A172 (cell line): ENCODE measurements around the gene MLEC. TPM values are rescaled to one million over a fixed set of nuclear protein-coding genes. Genes with fewer than 3 reads are reported as not detected.
"Not testable (repeated sequence)": the region's sequence is repeated elsewhere in the genome, so short reads cannot be mapped to it uniquely, and the experiment has no call there.

Experiments
- DNase-seq: peaks from one replicate; pipeline ENCODE4 v3.0.0-alpha.2; 2015; ENCODE audit warnings: low spot score
- total RNA-seq: library from RNA; depleted of rRNA; stranded (reverse); fragments of >200 nt; shearing (Covaris generic); gene quantifications from 2 replicates; pipeline ENCODE4 v1.2.3, GENCODE V29; 2014

The MLEC gene
- total RNA-seq, 1 experiment from 2014 or later, result 120 TPM

DNA sequence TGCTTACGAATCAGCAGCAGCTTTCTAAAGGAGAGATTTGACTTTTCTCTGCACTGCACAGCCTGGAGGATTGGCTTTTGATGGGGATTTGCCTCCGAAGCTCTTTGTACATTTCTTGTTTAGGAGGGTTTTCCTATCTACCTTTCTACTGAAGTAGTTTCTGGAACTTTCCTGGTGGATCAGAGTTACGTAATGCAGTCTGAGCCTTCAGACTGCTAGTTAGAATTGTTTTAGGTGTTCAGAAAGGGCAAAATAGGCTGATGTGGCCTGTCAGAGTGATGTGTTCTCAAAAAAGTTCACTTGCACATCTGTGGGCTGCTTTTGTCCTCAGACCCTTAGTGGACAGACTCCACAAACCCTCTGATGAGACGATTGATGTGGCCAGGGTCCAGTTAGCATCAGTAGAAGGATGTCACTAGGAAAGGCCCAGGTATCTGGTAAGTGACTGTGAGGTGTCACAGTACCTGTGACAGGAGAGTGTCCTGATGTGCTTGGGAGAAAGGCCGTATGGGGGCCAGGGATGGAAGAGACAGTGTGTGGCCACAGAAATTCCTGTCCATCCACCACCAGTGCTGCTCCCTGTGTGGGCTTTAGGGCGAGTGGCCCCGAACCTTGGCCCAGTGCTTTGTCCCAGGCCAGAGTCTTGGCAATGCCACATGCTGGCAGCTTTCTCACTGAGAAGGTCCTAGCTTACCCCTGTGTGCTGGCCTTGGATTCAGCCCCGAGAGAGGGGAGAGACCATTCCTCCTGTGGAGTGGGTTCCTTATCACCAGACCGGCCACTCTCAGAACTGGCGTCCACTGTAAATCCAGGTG is 34.2 kb downstream of the MLEC start:
- no peak for DNase-seq

DNA sequence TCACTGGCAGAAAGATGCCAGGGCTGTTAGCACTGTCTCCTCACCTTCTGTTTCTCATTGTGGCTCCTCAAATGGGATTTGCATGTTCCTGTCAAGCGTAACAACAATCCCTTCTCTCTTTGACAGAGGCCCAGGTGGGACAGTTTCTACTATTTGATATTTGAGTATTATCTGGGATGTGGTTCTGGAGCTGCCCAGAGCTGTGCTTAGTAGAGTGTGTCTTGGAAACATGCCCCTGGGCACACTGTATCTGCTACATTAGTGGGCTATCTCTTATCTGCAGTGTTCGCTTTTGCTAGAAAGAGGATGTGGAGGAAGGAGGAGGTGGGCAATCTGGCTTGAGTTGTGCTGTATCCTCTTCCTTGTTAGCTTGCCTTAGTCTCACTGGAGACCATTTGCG is 34.9 kb downstream of the MLEC start:
- no peak for DNase-seq

GRCh38 chr12:120722784-120723183 is 35.8 kb downstream of the MLEC start:
- DNase-seq, result no peak

DNA sequence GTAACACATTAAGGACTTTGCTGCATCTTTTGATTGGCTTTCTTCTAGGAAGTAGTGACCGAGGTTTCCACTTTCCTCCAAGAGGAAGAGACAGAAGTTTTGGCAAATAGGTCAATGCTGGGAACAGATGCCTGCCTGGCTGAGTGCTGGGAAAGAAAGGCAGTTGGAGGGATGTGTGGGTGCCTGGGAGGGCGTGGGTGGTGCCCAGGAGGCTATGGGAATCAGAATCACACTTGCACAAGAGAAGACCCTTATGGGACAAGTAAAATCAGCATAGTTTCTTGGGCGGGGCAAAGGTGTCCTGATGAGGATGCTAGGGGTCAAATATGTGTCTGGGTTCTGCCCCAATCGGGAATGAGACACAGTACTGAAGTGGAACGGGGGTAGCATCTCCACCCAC is 37.8 kb downstream of the MLEC start:
- no peak for DNase-seq

DNA sequence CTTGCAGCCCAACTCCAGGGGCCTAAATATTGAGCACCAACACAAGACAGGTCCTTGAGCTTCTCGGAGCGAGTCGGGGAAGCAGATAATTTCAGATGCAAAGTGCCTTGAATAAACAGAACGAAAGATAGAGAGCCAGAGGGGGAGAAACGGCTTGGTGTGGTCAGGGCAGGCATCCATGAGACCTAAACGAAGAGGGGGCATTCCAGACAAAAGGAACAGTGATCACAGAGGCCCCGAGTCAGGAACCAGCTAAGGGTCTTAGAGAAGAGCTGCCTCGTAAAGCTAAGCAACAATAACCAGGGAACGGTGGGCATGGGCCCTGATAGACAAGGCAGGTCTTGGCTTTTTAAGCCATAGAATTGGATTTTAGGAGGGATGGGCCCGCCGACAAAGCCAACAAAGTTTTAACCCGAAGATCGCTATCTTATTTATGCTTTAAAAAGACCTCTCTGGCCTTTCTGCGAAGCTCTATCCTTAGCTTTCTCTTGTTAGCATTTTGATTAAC is 38.3 kb downstream of the MLEC start:
- no peak for DNase-seq

- DNase-seq, result no peak
These were observed 38.9 kb downstream of the MLEC start, which contains the start of gene ACADS for GRCh38 chr12:120725659-120726509. Gene ACADS (plus strand): TSS chr12:120725826. CDS start chr12:120725886, 60 bp downstream.

DNA sequence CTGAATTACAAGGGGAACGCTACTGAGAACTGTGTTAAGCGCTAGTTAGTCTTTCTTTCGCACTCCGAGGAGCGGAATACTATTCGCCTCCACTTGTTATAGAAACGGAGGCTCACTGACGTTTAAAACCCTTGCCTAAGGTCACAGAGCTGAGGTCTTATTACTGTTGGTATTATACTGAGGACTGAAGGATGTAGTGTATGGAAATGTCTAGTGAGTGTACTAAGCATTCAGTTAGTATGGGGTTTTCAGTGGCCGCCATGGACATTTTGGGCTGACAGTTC is 39.5 kb downstream of the MLEC start:
- no peak for DNase-seq

GRCh38 chr12:120726961-120727360 is 40.0 kb downstream of the MLEC start:
- no peak for DNase-seq

DNA sequence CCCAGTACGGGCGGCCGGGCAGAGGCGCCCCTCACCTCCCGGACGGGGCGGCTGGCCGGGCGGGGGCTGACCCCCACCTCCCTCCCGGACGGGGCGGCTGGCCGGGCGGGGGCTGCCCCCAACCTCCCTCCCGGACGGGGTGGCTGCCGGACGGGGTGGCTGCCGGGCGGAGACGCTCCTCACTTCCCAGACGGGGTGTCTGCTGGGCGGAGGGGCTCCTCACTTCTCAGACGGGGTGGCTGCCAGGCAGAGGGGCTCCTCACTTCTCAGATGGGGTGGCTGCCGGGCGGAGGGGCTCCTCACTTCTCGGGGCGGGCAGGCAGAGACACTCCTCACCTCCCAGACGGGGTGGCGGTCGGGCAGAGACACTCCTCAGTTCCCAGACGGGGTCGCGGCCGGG is 45.2 kb downstream of the MLEC start:
- DNase-seq, result not testable (repeated sequence)

- DNase-seq, result no peak
These were observed 46.6 kb downstream of the MLEC start for GRCh38 chr12:120733574-120733973.

- no peak for DNase-seq
These were observed 47.3 kb downstream of the MLEC start for GRCh38 chr12:120734210-120734609.

- DNase-seq, result peak; percentile 32
These were observed 48.2 kb downstream of the MLEC start for GRCh38 chr12:120735181-120735580.

DNA sequence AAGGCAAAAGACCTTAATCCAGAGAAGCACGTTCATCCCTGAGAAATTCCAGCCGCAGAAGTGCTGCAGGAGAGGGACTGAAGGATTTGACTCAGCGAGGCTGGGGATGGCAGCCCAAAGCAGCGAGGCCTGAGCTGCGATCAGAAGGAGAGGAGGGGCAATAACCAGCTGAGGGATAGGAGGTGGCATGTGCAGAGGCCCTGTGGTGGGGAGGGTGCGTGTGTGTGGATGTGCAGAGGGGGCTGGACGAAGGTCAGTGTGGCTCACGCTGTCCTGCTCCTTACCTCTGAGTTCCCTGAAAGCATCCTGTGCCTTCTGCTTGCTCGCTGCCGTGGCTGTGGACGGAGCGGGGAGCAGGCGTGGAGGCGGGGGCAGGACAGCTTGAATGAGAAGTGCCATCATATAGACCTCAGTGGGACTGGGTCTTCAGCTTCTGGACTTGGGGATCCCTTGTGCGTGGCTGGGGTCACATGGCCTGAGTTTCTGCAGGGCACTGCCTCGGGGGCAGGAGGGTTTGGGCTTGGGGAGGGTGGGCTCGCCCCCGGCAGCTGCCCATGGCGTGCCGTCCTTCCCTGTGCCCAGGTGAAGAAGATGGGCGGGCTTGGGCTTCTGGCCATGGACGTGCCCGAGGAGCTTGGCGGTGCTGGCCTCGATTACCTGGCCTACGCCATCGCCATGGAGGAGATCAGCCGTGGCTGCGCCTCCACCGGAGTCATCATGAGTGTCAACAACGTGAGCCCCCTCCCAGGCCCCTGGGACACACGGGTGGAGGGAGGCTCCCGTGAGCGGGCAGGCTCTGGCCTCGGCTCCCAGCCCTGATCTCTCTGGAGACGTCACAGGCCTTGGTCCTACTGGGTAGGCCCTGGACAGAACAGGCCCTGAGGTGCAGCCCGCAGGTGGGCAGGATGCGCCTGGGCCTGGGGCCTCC is 49.7 kb downstream of the MLEC start:
- DNase-seq, result no peak

DNA sequence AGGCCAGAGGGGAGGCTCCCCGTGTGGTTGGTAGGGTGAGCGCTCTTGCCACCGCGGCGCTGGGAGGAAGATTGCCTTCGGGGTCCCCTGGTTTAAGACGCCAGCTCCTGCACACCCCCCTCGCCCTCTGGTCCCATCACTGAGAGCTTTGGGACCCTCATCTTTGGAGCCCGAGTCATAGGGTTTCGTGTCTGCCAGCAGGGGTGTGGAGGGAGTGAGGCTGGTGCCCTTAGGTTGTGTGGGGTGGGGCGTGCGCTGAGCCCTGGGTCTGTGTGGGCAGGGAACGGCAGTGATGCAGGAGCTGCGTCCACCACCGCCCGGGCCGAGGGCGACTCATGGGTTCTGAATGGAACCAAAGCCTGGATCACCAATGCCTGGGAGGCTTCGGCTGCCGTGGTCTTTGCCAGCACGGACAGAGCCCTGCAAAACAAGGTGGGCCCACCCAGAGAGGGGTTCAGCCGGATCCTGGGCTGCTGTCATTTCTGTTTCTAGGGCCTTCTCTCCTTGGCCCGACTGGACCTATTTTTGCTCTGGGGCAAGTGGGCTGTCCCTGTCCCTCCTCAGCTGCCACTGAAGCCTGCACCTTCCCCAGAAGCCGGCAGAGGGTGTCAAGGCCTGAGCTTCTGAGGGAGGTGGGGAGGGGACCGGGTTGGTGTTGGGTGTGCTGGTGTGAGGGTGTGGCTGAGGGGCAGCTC is 50.8 kb downstream of the MLEC start:
- no peak for DNase-seq

- DNase-seq, result no peak
These were observed 51.5 kb downstream of the MLEC start for GRCh38 chr12:120738252-120739030.

DNA sequence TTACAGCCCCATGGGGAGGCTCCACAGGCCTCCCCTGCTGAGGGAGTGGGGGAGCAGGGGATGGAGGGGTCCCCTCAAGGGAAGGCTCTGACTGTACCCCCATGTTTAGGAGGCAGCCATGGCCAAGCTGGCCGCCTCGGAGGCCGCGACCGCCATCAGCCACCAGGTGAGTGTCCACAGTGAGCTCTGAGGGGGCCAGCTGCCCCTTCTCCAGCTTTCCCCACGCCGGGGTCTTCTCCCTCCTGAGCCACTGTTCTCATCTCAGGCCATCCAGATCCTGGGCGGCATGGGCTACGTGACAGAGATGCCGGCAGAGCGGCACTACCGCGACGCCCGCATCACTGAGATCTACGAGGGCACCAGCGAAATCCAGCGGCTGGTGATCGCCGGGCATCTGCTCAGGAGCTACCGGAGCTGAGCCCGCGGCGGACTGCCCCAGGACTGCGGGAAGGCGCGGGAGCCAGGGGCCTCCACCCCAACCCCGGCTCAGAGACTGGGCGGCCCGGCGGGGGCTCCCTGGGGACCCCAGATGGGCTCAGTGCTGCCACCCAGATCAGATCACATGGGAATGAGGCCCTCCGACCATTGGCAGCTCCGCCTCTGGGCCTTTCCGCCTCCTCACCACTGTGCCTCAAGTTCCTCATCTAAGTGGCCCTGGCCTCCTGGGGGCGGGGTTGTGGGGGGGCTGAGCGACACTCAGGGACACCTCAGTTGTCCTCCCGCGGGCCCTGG is 52.2 kb downstream of the MLEC start:
- no peak for DNase-seq

GRCh38 chr12:120739821-120740613 is 53.1 kb downstream of the MLEC start:
- DNase-seq, result no peak

DNA sequence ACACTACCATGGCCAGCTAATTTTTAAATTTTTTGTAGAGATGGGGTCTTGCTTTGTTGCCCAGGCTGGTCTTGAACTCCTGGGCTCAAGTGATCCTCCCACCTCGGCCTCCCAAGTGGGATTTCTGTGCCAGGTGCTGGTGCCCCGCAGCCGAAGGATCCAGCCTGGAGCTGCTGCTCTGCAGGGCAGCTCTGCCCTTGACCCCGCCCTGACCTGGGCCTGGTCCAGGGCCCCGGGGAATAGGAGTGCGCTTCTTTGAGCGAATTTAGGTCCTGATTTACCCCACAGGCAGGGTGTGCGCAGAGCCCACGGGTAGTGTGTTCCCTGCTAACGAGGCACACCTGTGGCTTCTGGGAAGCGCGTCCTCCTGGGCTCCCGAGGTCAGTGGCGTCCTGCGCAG is 53.9 kb downstream of the MLEC start:
- DNase-seq, result no peak
